ENCODE data around the gene CCRL2. TPM values are rescaled to one million over a fixed set of nuclear protein-coding genes. Genes with fewer than 3 reads are reported as not detected.

The CCRL2 gene
- polyA plus RNA-seq, 1 donor = 11.3 TPM

GRCh38 chr3:46367811-46368210, 39.2 kb upstream of the CCRL2 start:
- Histone ChIP-seq H3K36me3 (ENCODE audit: control insufficient read depth, insufficient read depth, low read length) (no peaks in the 10 kb centered on the region), H3K27ac (ENCODE audit: low read length) (no peak overlapping the region), H3K27me3 (ENCODE audit: control insufficient read depth, insufficient read depth, low read length) (no peaks in the 10 kb centered on the region), H3K9me3 (ENCODE audit: control insufficient read depth, low read depth, low read length) (no peaks in the 10 kb centered on the region), H3K4me3 (ENCODE audit: low read length) (no peak overlapping the region), H3K4me1 (ENCODE audit: control insufficient read depth, insufficient read depth, low read length) (no peaks in the 10 kb centered on the region)
- WGBS (ENCODE audit: insufficient coverage, low lambda C conversion rate) = 0% methylated on average over 1 of the region's 5 CpGs
- DNase-seq = peak; percentile 23 to 62

GRCh38 chr3:46368569-46368968, 38.5 kb upstream of the CCRL2 start:
- H3K4me3 ChIP-seq (ENCODE audit: low read length) = no peak overlapping the region
- peak; percentile 27 to 29 for DNase-seq
- no peaks in the 10 kb centered on the region for H3K36me3 ChIP-seq (ENCODE audit: control insufficient read depth, insufficient read depth, low read length)
- no peaks in the 10 kb centered on the region for H3K9me3 ChIP-seq (ENCODE audit: control insufficient read depth, low read depth, low read length)
- no peak overlapping the region for H3K27ac ChIP-seq (ENCODE audit: low read length)
- no peaks in the 10 kb centered on the region for H3K27me3 ChIP-seq (ENCODE audit: control insufficient read depth, insufficient read depth, low read length)
- no CpG with 5 or more reads among the region's 7 CpGs for WGBS (ENCODE audit: insufficient coverage, low lambda C conversion rate)
- H3K4me1 ChIP-seq (ENCODE audit: control insufficient read depth, insufficient read depth, low read length) = no peaks in the 10 kb centered on the region

- no peak for DNase-seq
- no peaks in the 10 kb centered on the region for H3K4me1 ChIP-seq (ENCODE audit: control insufficient read depth, insufficient read depth, low read length)
- no CpG with 5 or more reads among the region's 4 CpGs for WGBS (ENCODE audit: insufficient coverage, low lambda C conversion rate)
- peaks cover 3% of the 10 kb centered on the region for H3K27me3 ChIP-seq (ENCODE audit: control insufficient read depth, insufficient read depth, low read length)
- no peak overlapping the region for H3K27ac ChIP-seq (ENCODE audit: low read length)
- H3K36me3 ChIP-seq (ENCODE audit: control insufficient read depth, insufficient read depth, low read length) = no peaks in the 10 kb centered on the region
- H3K4me3 ChIP-seq (ENCODE audit: low read length) = no peak overlapping the region
- no peaks in the 10 kb centered on the region for H3K9me3 ChIP-seq (ENCODE audit: control insufficient read depth, low read depth, low read length)
These were observed 37.9 kb upstream of the CCRL2 start for GRCh38 chr3:46369151-46369550.

- no peaks in the 10 kb centered on the region for H3K4me1 ChIP-seq (ENCODE audit: control insufficient read depth, insufficient read depth, low read length)
- no peak for DNase-seq
- 0% methylated on average over 1 of the region's 6 CpGs for WGBS (ENCODE audit: insufficient coverage, low lambda C conversion rate)
- no peaks in the 10 kb centered on the region for H3K36me3 ChIP-seq (ENCODE audit: control insufficient read depth, insufficient read depth, low read length)
- peaks cover 6% of the 10 kb centered on the region for H3K27me3 ChIP-seq (ENCODE audit: control insufficient read depth, insufficient read depth, low read length)
- no peak overlapping the region for H3K27ac ChIP-seq (ENCODE audit: low read length)
- no peaks in the 10 kb centered on the region for H3K9me3 ChIP-seq (ENCODE audit: control insufficient read depth, low read depth, low read length)
- no peak overlapping the region for H3K4me3 ChIP-seq (ENCODE audit: low read length)
These were observed 37.4 kb upstream of the CCRL2 start for GRCh38 chr3:46369675-46370132.

GRCh38 chr3:46370839-46371518, 36.1 kb upstream of the CCRL2 start, which contains the start of gene CCR5:
Gene CCR5, plus strand, starts transcription at chr3:46370946. Its CDS starts 1,957 bp downstream, at chr3:46372903.
- WGBS (ENCODE audit: insufficient coverage, low lambda C conversion rate) = 41% methylated on average over 4 of the region's 5 CpGs
- H3K4me1 ChIP-seq (ENCODE audit: control insufficient read depth, insufficient read depth, low read length) = no peaks in the 10 kb centered on the region
- no peak within 1 kb of the TSS for H3K4me3 ChIP-seq (ENCODE audit: low read length)
- no peak within 1 kb of the TSS for H3K27ac ChIP-seq (ENCODE audit: low read length)
- H3K9me3 ChIP-seq (ENCODE audit: control insufficient read depth, low read depth, low read length) = no peaks in the 10 kb centered on the region
- H3K27me3 ChIP-seq (ENCODE audit: control insufficient read depth, insufficient read depth, low read length) = peaks cover 13% of the 10 kb centered on the region
- no peak for DNase-seq
- H3K36me3 ChIP-seq (ENCODE audit: control insufficient read depth, insufficient read depth, low read length) = no peaks in the 10 kb centered on the region

GRCh38 chr3:46371519-46372340, 35.3 kb upstream of the CCRL2 start:
- Histone ChIP-seq H3K27ac (ENCODE audit: low read length) (no peak overlapping the region), H3K4me1 (ENCODE audit: control insufficient read depth, insufficient read depth, low read length) (no peaks in the 10 kb centered on the region), H3K9me3 (ENCODE audit: control insufficient read depth, low read depth, low read length) (no peaks in the 10 kb centered on the region), H3K36me3 (ENCODE audit: control insufficient read depth, insufficient read depth, low read length) (no peaks in the 10 kb centered on the region), H3K27me3 (ENCODE audit: control insufficient read depth, insufficient read depth, low read length) (peaks cover 13% of the 10 kb centered on the region), H3K4me3 (ENCODE audit: low read length) (no peak overlapping the region)
- no CpG with 5 or more reads among the region's 10 CpGs for WGBS (ENCODE audit: insufficient coverage, low lambda C conversion rate)
- DNase-seq = no peak

- H3K27me3 ChIP-seq (ENCODE audit: control insufficient read depth, insufficient read depth, low read length) = peaks cover 13% of the 10 kb centered on the region
- WGBS (ENCODE audit: insufficient coverage, low lambda C conversion rate) = 67% methylated on average over 1 of the region's 9 CpGs
- H3K9me3 ChIP-seq (ENCODE audit: control insufficient read depth, low read depth, low read length) = no peaks in the 10 kb centered on the region
- no peaks in the 10 kb centered on the region for H3K4me1 ChIP-seq (ENCODE audit: control insufficient read depth, insufficient read depth, low read length)
- no peak for DNase-seq
- no peak overlapping the region for H3K4me3 ChIP-seq (ENCODE audit: low read length)
- H3K27ac ChIP-seq (ENCODE audit: low read length) = no peak overlapping the region
- H3K36me3 ChIP-seq (ENCODE audit: control insufficient read depth, insufficient read depth, low read length) = no peaks in the 10 kb centered on the region
These were observed 34.3 kb upstream of the CCRL2 start for GRCh38 chr3:46372492-46373359.

- 95% methylated on average over 3 of the region's 3 CpGs for WGBS (ENCODE audit: insufficient coverage, low lambda C conversion rate)
- no peak overlapping the region for H3K27ac ChIP-seq (ENCODE audit: low read length)
- H3K9me3 ChIP-seq (ENCODE audit: control insufficient read depth, low read depth, low read length) = no peaks in the 10 kb centered on the region
- no peak overlapping the region for H3K4me3 ChIP-seq (ENCODE audit: low read length)
- peaks cover 13% of the 10 kb centered on the region for H3K27me3 ChIP-seq (ENCODE audit: control insufficient read depth, insufficient read depth, low read length)
- no peaks in the 10 kb centered on the region for H3K36me3 ChIP-seq (ENCODE audit: control insufficient read depth, insufficient read depth, low read length)
- H3K4me1 ChIP-seq (ENCODE audit: control insufficient read depth, insufficient read depth, low read length) = no peaks in the 10 kb centered on the region
- DNase-seq = no peak
These were observed 32.3 kb upstream of the CCRL2 start for GRCh38 chr3:46374755-46375154.

- H3K27ac ChIP-seq (ENCODE audit: low read length) = no peak overlapping the region
These were observed 31.8 kb upstream of the CCRL2 start for GRCh38 chr3:46375218-46375617.

GRCh38 chr3:46375814-46376213, 31.2 kb upstream of the CCRL2 start:
- Histone ChIP-seq H3K9me3 (ENCODE audit: control insufficient read depth, low read depth, low read length) (no peaks in the 10 kb centered on the region), H3K27me3 (ENCODE audit: control insufficient read depth, insufficient read depth, low read length) (peaks cover 13% of the 10 kb centered on the region), H3K4me1 (ENCODE audit: control insufficient read depth, insufficient read depth, low read length) (no peaks in the 10 kb centered on the region), H3K36me3 (ENCODE audit: control insufficient read depth, insufficient read depth, low read length) (no peaks in the 10 kb centered on the region), H3K4me3 (ENCODE audit: low read length) (no peak overlapping the region), H3K27ac (ENCODE audit: low read length) (no peak overlapping the region)
- no CpG with 5 or more reads among the region's 2 CpGs for WGBS (ENCODE audit: insufficient coverage, low lambda C conversion rate)
- no peak for DNase-seq

More at GRCh38 chr3:46375218-46375617, 31.8 kb upstream of the CCRL2 start:
- no peaks in the 10 kb centered on the region for H3K9me3 ChIP-seq (ENCODE audit: control insufficient read depth, low read depth, low read length)
- peaks cover 13% of the 10 kb centered on the region for H3K27me3 ChIP-seq (ENCODE audit: control insufficient read depth, insufficient read depth, low read length)
- no peaks in the 10 kb centered on the region for H3K4me1 ChIP-seq (ENCODE audit: control insufficient read depth, insufficient read depth, low read length)
- no peaks in the 10 kb centered on the region for H3K36me3 ChIP-seq (ENCODE audit: control insufficient read depth, insufficient read depth, low read length)
- no peak overlapping the region for H3K4me3 ChIP-seq (ENCODE audit: low read length)
- no CpG with 5 or more reads among the region's 2 CpGs for WGBS (ENCODE audit: insufficient coverage, low lambda C conversion rate)
- DNase-seq = no peak
